GM18951 (cell line): Measurements from ENCODE around the gene SRPRB.

Source experiments
- POLR2A ChIP-seq: IDR thresholded peaks from 4 replicates; pipeline ENCODE4 v1.6.1; 2011; ENCODE audit warnings: mild to moderate bottlenecking; ENCODE audit not compliant: insufficient read length, insufficient read depth; ENCODE audit errors: extremely low read depth
- in situ Hi-C: fragments of 300-500 bp; cut with MboI; formaldehyde crosslinking; loops from one replicate; pipeline ENCODE4 v1.12.0; 2022; ENCODE audit warnings: low sequenced_read_pairs, mixed read lengths, inconsistent platforms; ENCODE audit not compliant: unreplicated experiment

SRPRB gene, protein sequence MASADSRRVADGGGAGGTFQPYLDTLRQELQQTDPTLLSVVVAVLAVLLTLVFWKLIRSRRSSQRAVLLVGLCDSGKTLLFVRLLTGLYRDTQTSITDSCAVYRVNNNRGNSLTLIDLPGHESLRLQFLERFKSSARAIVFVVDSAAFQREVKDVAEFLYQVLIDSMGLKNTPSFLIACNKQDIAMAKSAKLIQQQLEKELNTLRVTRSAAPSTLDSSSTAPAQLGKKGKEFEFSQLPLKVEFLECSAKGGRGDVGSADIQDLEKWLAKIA

DNA sequence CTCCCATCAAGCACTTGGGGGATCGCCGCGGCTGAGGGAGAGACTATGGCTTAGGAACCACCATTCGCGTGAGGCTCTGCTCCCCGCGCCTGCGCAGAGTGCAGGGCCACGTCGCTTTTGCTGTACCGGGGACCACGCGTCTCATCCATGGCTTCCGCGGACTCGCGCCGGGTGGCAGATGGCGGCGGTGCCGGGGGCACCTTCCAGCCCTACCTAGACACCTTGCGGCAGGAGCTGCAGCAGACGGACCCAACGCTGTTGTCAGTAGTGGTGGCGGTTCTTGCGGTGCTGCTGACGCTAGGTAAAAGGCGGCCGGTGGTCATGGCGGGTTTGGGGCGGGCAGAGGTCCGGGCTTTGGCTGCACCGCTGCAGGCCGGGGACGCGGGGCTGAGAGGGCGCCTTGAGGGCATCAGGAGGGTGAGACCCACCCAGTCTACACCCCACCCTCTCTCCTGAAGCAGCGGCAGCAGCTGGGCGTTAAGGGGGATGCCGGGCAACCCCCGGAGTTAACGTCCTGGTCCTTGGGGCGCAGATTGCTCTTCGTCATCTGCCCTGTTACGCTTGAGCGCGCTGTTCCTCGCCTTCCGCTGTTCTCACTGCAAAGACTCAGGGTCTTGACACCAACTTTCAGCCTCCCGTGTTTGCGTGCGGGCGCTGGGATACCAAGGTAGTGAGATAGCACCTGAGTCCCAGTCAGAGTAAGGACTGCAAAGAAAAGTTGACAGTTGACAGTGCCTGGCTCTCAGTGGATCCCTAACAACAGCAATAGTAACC, at the start of gene SRPRB:
SRPRB (plus strand) TSS at position 114 of the 774 bp plus-strand sequence; CDS start at position 148, 34 bp downstream.
- TF ChIP-seq POLR2A = peak; percentile 93
- in situ Hi-C loops = no loop called here

DNA sequence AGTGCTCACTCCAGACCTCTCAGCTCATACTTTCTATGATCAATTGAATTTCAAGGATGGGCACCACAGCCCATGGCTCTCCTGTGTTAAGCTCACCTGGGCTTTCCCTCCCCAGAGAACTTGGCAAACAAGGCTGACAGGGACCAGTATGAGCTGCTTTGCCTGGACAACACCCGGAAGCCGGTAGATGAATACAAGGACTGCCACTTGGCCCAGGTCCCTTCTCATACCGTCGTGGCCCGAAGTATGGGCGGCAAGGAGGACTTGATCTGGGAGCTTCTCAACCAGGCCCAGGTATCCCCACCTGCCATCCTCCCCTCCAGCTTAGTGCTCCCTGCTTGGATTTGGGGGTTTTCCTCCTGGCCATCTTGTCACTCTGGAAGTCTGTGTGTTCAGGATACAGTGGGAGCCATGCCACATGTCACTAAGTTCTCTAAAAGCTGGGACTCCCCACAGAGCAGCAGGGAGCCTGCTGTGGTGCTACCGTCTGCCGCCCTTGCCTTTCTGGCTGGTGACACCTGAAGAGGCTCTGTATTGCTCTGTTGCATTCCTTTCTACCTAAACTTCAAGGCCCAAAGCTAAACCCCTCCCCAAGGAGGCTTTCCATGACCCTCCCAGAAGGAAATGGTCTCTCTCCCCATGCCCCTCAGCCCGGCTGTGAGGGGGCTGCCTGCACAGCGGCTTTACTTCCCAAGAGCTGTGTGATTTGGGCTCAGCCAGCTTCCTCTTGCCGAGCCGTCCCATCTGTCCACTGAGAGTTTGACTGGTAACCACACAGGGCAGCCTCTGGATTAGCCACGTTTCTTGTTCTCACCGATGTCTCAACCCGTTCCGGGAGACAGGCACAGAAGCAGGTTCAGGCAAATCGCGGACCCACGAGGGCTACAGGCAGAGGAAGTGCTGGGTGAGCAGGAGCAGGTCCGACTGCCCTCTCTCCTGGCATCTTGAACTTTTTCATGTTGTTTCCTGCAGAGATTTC, 48.6 kb upstream of the SRPRB start:
- no peak for TF ChIP-seq POLR2A
- in situ Hi-C loops = no loop called here

DNA sequence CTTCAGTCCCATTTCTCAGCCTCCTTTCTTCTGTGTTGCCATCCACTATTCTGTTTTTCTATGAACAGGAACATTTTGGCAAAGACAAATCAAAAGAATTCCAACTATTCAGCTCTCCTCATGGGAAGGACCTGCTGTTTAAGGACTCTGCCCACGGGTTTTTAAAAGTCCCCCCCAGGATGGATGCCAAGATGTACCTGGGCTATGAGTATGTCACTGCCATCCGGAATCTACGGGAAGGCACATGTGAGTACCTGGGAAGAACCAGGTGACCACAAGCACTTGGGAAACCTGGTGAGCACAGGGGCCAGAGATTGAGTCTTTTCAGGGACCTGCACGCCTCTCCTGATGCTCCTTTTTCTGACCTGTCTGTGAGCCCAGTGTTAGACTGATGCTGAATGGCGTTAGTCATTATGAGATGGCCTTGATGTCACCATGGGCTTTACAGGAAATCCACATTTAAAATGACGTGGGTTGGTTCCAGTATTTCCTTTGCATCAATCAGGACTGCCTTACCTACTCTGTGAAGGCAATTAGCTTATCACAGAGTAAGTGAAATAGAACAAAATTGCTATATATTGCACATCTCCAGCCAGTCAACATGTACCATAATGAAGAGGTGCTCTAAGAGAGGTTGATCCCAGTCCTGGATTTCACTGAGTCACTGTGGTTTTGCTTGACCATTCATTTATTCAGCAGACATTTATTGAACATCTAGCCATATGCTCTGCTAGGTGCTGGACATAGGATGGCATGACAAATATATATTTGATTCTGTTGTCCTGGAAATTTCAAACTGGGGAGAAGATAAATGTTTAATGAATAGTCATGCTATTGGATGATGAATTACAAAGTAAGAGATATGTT, 47.7 kb upstream of the SRPRB start:
- in situ Hi-C loops = no loop called here
- TF ChIP-seq POLR2A = no peak

DNA sequence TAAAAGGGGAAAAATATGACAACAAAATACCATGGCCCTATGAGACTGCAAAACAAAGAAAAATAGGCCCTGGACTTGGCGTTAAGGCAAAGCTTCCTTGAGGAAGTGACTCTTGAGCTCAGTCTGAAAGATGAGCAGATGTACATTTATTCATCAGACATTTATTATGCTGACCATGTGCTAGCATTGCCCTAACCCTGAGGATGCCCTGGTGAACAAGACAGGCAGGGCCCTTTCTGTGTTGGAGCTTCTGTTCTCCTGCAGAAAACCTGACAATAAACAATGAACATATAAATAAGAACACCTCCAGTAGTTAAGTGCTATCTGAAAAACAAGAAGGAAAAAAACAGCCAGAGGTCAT, 47.1 kb upstream of the SRPRB start:
- TF ChIP-seq POLR2A = no peak
- in situ Hi-C loops = no loop called here

DNA sequence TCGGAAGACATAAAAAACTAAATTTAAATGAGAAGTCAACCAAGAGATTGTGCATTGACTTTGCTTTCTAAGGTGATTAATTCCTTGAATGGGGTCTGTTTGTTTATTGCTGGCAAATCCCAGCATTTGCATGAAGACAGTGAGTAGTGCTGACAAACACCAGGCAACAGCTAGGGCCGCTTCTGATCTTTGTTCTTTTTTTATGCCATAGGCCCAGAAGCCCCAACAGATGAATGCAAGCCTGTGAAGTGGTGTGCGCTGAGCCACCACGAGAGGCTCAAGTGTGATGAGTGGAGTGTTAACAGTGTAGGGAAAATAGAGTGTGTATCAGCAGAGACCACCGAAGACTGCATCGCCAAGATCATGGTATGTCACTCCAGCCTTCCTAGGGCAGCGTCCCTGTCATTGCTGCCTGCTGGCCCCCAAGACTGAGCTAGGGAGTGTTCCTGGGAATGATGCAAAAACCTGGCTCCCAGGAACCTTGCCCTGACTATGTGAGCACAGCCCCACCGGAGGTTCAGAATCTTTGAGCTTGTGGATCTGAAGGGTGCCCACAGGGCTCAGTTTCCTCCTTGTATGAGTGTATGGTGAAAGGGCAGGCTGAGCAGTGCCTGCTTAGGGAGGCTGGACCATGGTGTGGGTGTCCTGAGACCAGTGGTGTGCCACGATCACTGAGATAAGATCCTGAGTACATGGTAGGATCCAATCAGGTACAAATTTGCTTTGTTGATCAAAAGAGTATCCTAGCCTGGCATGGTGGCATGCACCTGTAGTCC, 46.5 kb upstream of the SRPRB start:
- in situ Hi-C loops = no loop called here

DNA sequence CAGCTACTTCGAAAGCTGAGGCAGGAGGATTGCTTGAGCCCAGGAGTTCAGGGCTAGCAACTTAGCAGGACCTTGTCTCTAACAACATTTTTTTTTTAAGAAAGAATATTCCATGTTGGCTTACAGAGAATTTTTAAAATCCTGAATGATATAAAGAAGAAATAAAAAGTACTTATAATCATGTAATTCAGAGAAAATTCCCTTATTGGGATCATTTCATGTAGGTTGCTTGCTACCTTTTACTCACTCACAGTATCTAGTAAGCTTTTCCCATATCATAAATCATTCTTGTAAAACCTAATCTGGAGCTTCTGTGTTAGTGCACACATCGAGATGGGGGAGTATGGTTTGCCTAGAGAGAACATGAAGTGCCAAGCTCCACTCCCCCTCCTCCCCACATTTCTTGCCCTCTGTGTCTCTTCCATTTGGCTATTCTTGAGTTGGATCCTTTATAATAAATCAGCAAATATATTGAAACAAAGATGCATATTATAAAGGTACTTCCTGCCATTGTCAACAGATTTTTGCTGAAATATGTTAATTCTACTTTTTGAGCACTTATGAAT, 45.8 kb upstream of the SRPRB start:
- in situ Hi-C loops = no loop called here
- no peak for TF ChIP-seq POLR2A

More for the DNA sequence above, 46.5 kb upstream of the SRPRB start:
- no peak for TF ChIP-seq POLR2A

DNA sequence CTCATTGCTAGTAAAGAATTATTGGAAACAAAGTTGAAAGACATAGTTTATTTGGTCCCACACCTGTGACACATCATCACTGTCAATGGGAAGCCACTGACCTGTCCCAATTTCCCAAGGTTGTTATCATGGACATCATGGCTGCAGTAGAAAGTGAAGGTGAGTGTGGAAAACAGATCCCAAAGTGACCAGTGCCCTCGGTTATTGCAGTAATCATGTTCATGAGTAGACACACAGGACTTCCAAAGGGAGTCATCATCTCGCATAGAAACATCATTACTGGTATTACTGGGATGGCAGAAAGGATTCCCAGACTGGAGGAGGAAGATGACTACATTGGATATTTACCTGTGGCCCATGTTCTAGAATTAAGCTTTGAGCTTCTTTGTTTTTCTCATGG, 44.7 kb upstream of the SRPRB start:
- no peak for TF ChIP-seq POLR2A
- in situ Hi-C loops = no loop called here

DNA sequence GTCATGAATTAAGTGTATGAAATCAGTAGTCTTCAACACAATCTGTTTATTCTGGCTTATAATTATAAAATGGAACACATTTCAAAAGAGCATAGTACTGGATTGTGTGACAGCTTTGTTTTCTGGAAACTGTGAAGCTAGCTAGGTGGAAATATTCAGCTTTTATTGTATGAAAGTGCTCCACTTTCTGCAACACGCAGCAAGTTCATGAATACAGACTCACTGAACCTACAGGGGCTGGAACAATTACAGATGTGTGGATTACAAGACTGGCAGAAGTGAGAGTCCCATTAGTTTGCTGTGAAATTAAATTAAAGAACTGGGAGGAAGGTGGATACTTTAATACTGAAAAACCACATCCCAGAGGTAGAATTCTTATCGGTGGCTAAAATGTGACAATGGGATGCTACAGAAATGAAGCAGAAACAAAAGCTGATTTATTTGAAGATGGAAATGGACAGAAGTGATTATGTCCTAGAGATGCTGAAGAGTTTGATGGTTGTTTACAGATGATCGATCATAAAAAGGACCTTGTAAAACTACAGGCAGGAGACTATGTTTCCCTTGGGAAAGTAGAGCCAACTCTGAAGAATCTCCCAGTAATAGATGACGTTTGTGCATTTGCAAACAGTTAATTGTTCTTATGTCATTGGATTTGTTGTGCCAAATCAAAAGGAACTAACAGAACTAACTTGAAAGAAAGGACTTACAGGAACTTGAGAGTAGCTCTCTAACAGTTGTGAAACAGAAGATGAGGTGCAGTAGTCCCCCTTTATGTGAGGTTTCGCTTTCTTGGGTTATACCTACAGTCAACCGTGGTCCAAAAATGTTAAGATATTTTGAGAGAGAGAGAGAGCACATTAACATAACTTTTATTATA, 43.8 kb upstream of the SRPRB start:
- TF ChIP-seq POLR2A = no peak
- in situ Hi-C loops = no loop called here

DNA sequence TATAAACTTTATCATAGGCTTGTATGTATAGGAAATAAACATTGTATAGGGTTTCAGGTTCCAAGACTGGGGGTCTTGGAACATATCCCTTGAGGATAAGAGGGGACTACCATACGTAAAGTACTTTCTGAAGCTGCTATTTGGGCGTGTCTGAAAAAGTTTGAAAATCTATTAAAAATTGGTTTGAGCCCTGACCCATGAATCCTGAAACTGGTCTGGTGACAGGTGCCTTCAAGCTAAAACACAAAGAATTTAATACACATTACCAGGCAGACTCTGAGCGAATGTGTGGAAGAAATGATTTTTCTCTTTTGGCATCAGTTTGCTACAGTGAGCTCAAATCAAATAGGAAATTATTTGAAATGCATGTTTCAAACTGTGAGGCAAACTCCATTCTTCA, 43.1 kb upstream of the SRPRB start:
- in situ Hi-C loops = no loop called here

DNA sequence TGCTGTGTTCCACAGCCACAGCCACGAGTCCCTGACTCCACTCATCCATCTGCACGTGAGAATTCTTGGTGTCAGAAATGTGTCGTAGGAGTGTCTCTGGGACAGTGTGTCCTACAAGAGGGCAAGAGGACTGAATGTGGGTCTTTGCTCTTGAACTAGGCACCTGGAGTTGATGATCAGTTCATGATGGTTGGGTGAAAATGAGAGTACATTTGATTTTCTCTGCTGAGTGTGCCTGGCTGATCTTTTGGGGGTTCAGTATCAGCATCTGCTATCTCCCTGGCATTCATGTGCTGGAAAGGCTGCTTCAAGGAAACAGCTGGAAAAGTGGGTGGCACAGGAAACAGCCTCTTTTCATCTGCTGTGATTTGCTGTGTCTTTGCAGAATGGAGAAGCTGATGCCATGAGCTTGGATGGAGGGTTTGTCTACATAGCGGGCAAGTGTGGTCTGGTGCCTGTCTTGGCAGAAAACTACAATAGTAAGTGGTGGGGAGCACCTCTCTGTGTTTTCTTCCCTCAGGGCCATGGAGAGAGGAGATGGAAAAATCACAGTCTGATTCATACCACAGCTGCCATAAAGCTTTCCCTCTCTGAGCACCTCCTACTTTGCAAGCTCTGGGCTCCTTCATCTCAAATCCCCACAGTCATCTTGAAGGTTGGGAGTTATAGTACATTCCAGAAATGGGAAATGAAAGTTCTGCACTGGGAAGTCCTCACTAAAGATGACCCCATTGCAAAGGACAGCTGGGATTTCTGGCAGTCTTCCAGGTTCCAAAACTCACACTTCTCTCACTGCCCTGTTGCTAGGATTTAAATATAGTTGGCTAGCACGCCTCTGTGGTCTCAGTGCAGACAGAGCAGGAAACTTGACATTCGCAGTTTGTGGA, 41.6 kb upstream of the SRPRB start:
- in situ Hi-C loops = no loop called here
- TF ChIP-seq POLR2A = no peak

More for the DNA sequence above, 43.1 kb upstream of the SRPRB start:
- no peak for TF ChIP-seq POLR2A
